HG03097 (cell line): ENCODE data around the gene HECW1.
"Not testable (repeated sequence)": the region's sequence is repeated elsewhere in the genome, so short reads cannot be mapped to it uniquely, and the experiment has no call there.

Source experiments
- ATAC-seq: cut with Tn5 transposase; IDR thresholded peaks from one replicate; pipeline ENCODE4 v1.9.1; 2021; ENCODE audit not compliant: unreplicated experiment, low FRiP score

HECW1 gene

GRCh38 chr7:43199371-43200160 is 87.1 kb downstream of the HECW1 start:
- no peak for ATAC-seq

- ATAC-seq, result no peak
These were observed 89.5 kb downstream of the HECW1 start for GRCh38 chr7:43201912-43202311.

GRCh38 chr7:43204081-43204480 is 91.6 kb downstream of the HECW1 start:
- no peak for ATAC-seq

GRCh38 chr7:43205171-43205795 is 92.8 kb downstream of the HECW1 start:
- ATAC-seq, result no peak

- ATAC-seq, result no peak
These were observed 95.8 kb downstream of the HECW1 start for GRCh38 chr7:43208242-43208641.

- not testable (repeated sequence) for ATAC-seq
These were observed 98.1 kb downstream of the HECW1 start for GRCh38 chr7:43210539-43210938.

- ATAC-seq, result no peak
These were observed 98.8 kb downstream of the HECW1 start for GRCh38 chr7:43211286-43211685.

- ATAC-seq, result no peak
These were observed 99.2 kb downstream of the HECW1 start for GRCh38 chr7:43211693-43212092.

GRCh38 chr7:43212921-43213320 is 100.5 kb downstream of the HECW1 start:
- no peak for ATAC-seq

- ATAC-seq, result no peak
These were observed 102.6 kb downstream of the HECW1 start for GRCh38 chr7:43215061-43215460.

- ATAC-seq, result no peak
These were observed 104.6 kb downstream of the HECW1 start for GRCh38 chr7:43217055-43217454.

GRCh38 chr7:43218901-43219300 is 106.5 kb downstream of the HECW1 start:
- not testable (repeated sequence) for ATAC-seq

GRCh38 chr7:43220250-43220649 is 107.8 kb downstream of the HECW1 start:
- no peak for ATAC-seq

- ATAC-seq, result no peak
These were observed 108.3 kb downstream of the HECW1 start for GRCh38 chr7:43220742-43221141.

GRCh38 chr7:43229801-43230200 is 117.4 kb downstream of the HECW1 start:
- no peak for ATAC-seq

GRCh38 chr7:43232366-43232765 is 119.9 kb downstream of the HECW1 start:
- ATAC-seq, result no peak

- ATAC-seq, result no peak
These were observed 121.6 kb downstream of the HECW1 start for GRCh38 chr7:43234073-43234472.

- ATAC-seq, result no peak
These were observed 122.5 kb downstream of the HECW1 start for GRCh38 chr7:43234968-43235367.

- no peak for ATAC-seq
These were observed 128.1 kb downstream of the HECW1 start for GRCh38 chr7:43240565-43240964.

GRCh38 chr7:43242628-43243255 is 130.3 kb downstream of the HECW1 start:
- ATAC-seq, result no peak

GRCh38 chr7:43244232-43244631 is 131.8 kb downstream of the HECW1 start:
- ATAC-seq, result no peak

- no peak for ATAC-seq
These were observed 132.3 kb downstream of the HECW1 start for GRCh38 chr7:43244784-43245183.
